Kidney (tissue), 14 donors: ENCODE results near the gene ARHGAP22. TPM values are rescaled to one million over a fixed set of nuclear protein-coding genes. Genes with fewer than 3 reads are reported as not detected.

Source experiments
- DNase-seq, 5 donors: peaks; one replicate each; pipeline ENCODE4 v3.0.0-alpha.2; 2013 to 2020
- FAIRE-seq: peaks from 2 replicates; lab custom pipeline; 2012; peaks lifted over from hg19 to GRCh38; lab: Jason Lieb, UNC
- H3K27ac ChIP-seq, 2 donors: one replicate each; pipeline ENCODE4 v1.7.0; 2013; ENCODE audit warnings: low read depth in 2 of 2, low read length in 2 of 2, inconsistent platforms in 1 of 2
- H3K27me3 ChIP-seq: one replicate; pipeline ENCODE4 v1.7.1; 2013; ENCODE audit warnings: low read length, inconsistent platforms; ENCODE audit not compliant: control insufficient read depth, insufficient read depth
- H3K36me3 ChIP-seq, 3 donors: one replicate each; pipeline versions ENCODE4 v1.7.0 to v1.7.1; 2013; ENCODE audit warnings: low read length in 3 of 3, control low read depth in 1 of 3, inconsistent platforms in 1 of 3; ENCODE audit not compliant: insufficient read depth in 3 of 3, control insufficient read depth in 2 of 3
- H3K4me1 ChIP-seq, 3 donors: one replicate each; pipeline versions ENCODE4 v1.7.0 to v1.7.1; 2013; ENCODE audit warnings: low read length in 3 of 3, inconsistent platforms in 1 of 3, low read depth in 1 of 3; ENCODE audit not compliant: control insufficient read depth in 2 of 3, insufficient read depth in 2 of 3
- H3K4me3 ChIP-seq, 3 donors: one replicate each; pipeline versions ENCODE4 v1.7.0 to v1.8.1; 2013; ENCODE audit warnings: low read length in 3 of 3, control low read depth in 1 of 3, inconsistent platforms in 1 of 3
- H3K9ac ChIP-seq, 3 donors: one replicate each; pipeline versions ENCODE4 v1.7.0 to v1.7.1; 2013; ENCODE audit warnings: low read length in 3 of 3, control low read depth in 1 of 3, inconsistent platforms in 1 of 3
- H3K9me3 ChIP-seq, 3 donors: one replicate each; pipeline versions ENCODE4 v1.7.0 to v1.7.1; 2013; ENCODE audit warnings: low read length in 3 of 3, control low read depth in 1 of 3, inconsistent platforms in 1 of 3; ENCODE audit not compliant: control insufficient read depth in 2 of 3, insufficient read depth in 1 of 3
- CTCF ChIP-seq: IDR thresholded peaks from 3 replicates; pipeline ENCODE4 v1.5.1; 2012; ENCODE audit warnings: mild to moderate bottlenecking, moderate library complexity, borderline replicate concordance; ENCODE audit not compliant: insufficient read depth; ENCODE audit errors: extremely low read depth
- intact Hi-C: fragments of 100-400 bp; cut with DNase I; formaldehyde crosslinking; loops from one replicate; pipeline ENCODE4 v1.11.1; 2022
- polyA plus RNA-seq: library from polyadenylated mRNA; stranded (reverse); fragments of 350-450 nt; fragmentation: Illumina TruSeq; extraction: RNeasy Lipid Tissue Mini Kit (QIAGEN cat#74804); gene quantifications from one replicate; pipeline ENCODE4 v1.2.3, GENCODE V29; 2014; ENCODE audit warnings: low read depth, low replicate concordance; ENCODE audit not compliant: insufficient read depth
- total RNA-seq: library from RNA; stranded (reverse); fragmentation: NEBNext Ultra II Directional; extraction: Animal tissue kit (Norgen Biotek cat#: 25700); gene quantifications from one replicate; pipeline ENCODE4 v1.2.1, GENCODE V29; 2021
- donor health status: control.
- donor health status: control.
- donor health status: control.
- donor health status: control.
- donor health status: control.
- donor health status: DM: yes; HTN: yes; CAD: no.
- donor health status: Normal renal cell carcinoma (clear cell type).

ARHGAP22 gene
- total and polyA plus RNA-seq, 2 donors from 2014 or later = 0.62 to 6.6 TPM

GRCh38 chr10:48579251-48579960 lies 25.5 kb downstream of the ARHGAP22 start:
- Histone ChIP-seq H3K4me1 (no peaks in the 10 kb centered on the region), H3K9me3 (no peaks in the 10 kb centered on the region), H3K36me3 (no peaks in the 10 kb centered on the region), H3K27ac (no peak overlapping the region), H3K27me3 (no peaks in the 10 kb centered on the region), H3K4me3 (no peak overlapping the region), H3K9ac (no peak overlapping the region)
- FAIRE-seq (no peak), DNase-seq (no peak)
- intact Hi-C loops = no loop called here
- TF ChIP-seq CTCF = no peak

- DNase-seq (no peak), FAIRE-seq (no peak)
- H3K9me3 ChIP-seq = no peaks in the 10 kb centered on the region
- intact Hi-C loops = no loop called here
- no peaks in the 10 kb centered on the region for H3K4me1 ChIP-seq
- H3K27me3 ChIP-seq = no peaks in the 10 kb centered on the region
- no peak for TF ChIP-seq CTCF
- H3K4me3 ChIP-seq = no peak overlapping the region
- H3K27ac ChIP-seq = no peak overlapping the region
- H3K36me3 ChIP-seq = no peaks in the 10 kb centered on the region
- H3K9ac ChIP-seq = no peak overlapping the region
These were observed 27.7 kb downstream of the ARHGAP22 start for GRCh38 chr10:48577158-48577557.

- no peaks in the 10 kb centered on the region for H3K27me3 ChIP-seq
- no peaks in the 10 kb centered on the region for H3K4me1 ChIP-seq
- no peak overlapping the region for H3K9ac ChIP-seq
- no peaks in the 10 kb centered on the region for H3K36me3 ChIP-seq
- H3K9me3 ChIP-seq = no peaks in the 10 kb centered on the region
- H3K27ac ChIP-seq = no peak overlapping the region
- TF ChIP-seq CTCF = no peak
- no peak overlapping the region for H3K4me3 ChIP-seq
- DNase-seq (no peak), FAIRE-seq (no peak)
- intact Hi-C loops = no loop called here
These were observed 28.4 kb downstream of the ARHGAP22 start for GRCh38 chr10:48576501-48576900.

- Histone ChIP-seq H3K4me1 (no peaks in the 10 kb centered on the region), H3K9me3 (no peaks in the 10 kb centered on the region), H3K36me3 (no peaks in the 10 kb centered on the region), H3K27me3 (no peaks in the 10 kb centered on the region), H3K9ac (no peak overlapping the region), H3K4me3 (no peak overlapping the region), H3K27ac (no peak overlapping the region)
- no peak for DNase-seq
- intact Hi-C loops = no loop called here
- TF ChIP-seq CTCF = no peak
- FAIRE-seq = no peak
These were observed 29.0 kb downstream of the ARHGAP22 start for GRCh38 chr10:48575901-48576300.
